Mammary epithelial cell (primary cell): Measurements from ENCODE around the gene ADAMTS2.

ENCODE experiments used
- EZH2 ChIP-seq: IDR thresholded peaks from 2 replicates; pipeline ENCODE4 v1.6.1; 2012; ENCODE audit warnings: low read length, inconsistent platforms, borderline replicate concordance
- TF ChIP-seq, protein P1 (sequence below), 2 donors: IDR thresholded peaks in 1 of 2; conservative IDR thresholded peaks in 1 of 2; 2 replicates each; pipeline ENCODE4 v1.5.1; 2011 to 2012; ENCODE audit warnings: inconsistent platforms in 2 of 2, low read length in 2 of 2, mild to moderate bottlenecking in 2 of 2, control low read depth in 1 of 2, low read depth in 1 of 2; ENCODE audit not compliant: insufficient read depth in 1 of 2; ENCODE audit errors: extremely low read depth in 1 of 2

DNA sequence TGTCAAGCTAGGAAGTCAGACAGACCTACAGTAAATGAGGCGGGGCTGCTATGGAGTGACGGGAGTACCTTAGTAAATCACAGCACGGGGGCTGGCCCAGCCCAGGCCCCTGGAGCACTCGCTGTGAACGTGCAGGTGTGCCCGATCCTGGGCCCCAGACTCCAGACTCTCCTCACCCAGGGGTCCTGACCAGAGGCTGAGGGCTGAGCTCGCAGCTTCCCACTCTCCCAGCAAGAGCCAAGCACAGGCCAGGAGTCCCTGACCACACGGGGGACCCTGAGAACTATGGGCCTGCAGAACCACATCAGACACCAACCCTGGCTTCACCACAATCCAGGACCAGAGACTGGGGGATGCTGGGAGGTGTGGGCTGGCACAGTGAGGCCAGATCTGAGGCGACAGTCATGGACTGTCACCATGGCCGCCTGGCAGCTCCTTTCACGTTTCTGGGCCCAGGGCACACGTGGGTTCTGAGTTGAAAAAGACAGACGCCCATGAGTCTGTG lies 73.4 kb downstream of the ADAMTS2 start:
- TF ChIP-seq, protein P1, sequence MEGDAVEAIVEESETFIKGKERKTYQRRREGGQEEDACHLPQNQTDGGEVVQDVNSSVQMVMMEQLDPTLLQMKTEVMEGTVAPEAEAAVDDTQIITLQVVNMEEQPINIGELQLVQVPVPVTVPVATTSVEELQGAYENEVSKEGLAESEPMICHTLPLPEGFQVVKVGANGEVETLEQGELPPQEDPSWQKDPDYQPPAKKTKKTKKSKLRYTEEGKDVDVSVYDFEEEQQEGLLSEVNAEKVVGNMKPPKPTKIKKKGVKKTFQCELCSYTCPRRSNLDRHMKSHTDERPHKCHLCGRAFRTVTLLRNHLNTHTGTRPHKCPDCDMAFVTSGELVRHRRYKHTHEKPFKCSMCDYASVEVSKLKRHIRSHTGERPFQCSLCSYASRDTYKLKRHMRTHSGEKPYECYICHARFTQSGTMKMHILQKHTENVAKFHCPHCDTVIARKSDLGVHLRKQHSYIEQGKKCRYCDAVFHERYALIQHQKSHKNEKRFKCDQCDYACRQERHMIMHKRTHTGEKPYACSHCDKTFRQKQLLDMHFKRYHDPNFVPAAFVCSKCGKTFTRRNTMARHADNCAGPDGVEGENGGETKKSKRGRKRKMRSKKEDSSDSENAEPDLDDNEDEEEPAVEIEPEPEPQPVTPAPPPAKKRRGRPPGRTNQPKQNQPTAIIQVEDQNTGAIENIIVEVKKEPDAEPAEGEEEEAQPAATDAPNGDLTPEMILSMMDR (conservative IDR thresholded peaks at IDR 0.05 in 1 of 2, IDR thresholded peaks at IDR 0.05 in 1 of 2; ENCODE audit: extremely low read depth in 1 of 2, insufficient read depth in 1 of 2, low read depth in 1 of 2, low read length in 2 of 2) = no peak
- no peak for TF ChIP-seq EZH2
